Measurements from ENCODE around the gene FHIT.

GRCh38 chr3:61181874-61182273 is 69.4 kb downstream of the FHIT start:
- TF ChIP-seq CTCF (IDR thresholded peaks at IDR 0.05 in 4 of 5, conservative IDR thresholded peaks at IDR 0.05 in 1 of 5) (no peak), POLR2A (IDR thresholded peaks at IDR 0.05) (no peak)
